ENCODE data around the gene CYBA.

The CYBA gene

GRCh38 chr16:88681084-88681680 lies 30.3 kb upstream of the CYBA start:
- peak; percentile 91 for DNase-seq (ENCODE audit: low read depth)
- peak overlapping the region; percentile 39 for H3K4me3 ChIP-seq (ENCODE audit: low read depth, low read length)
- TF ChIP-seq, protein P1, sequence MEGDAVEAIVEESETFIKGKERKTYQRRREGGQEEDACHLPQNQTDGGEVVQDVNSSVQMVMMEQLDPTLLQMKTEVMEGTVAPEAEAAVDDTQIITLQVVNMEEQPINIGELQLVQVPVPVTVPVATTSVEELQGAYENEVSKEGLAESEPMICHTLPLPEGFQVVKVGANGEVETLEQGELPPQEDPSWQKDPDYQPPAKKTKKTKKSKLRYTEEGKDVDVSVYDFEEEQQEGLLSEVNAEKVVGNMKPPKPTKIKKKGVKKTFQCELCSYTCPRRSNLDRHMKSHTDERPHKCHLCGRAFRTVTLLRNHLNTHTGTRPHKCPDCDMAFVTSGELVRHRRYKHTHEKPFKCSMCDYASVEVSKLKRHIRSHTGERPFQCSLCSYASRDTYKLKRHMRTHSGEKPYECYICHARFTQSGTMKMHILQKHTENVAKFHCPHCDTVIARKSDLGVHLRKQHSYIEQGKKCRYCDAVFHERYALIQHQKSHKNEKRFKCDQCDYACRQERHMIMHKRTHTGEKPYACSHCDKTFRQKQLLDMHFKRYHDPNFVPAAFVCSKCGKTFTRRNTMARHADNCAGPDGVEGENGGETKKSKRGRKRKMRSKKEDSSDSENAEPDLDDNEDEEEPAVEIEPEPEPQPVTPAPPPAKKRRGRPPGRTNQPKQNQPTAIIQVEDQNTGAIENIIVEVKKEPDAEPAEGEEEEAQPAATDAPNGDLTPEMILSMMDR (IDR thresholded peaks at IDR 0.05; ENCODE audit: insufficient read depth, low read depth, low read length, missing control alignments) = peak; percentile 75

GRCh38 chr16:88680554-88681083 lies 29.8 kb upstream of the CYBA start:
- TF ChIP-seq, protein P1 (IDR thresholded peaks at IDR 0.05; ENCODE audit: insufficient read depth, low read depth, low read length, missing control alignments) = no peak
- peak overlapping the region; percentile 39 for H3K4me3 ChIP-seq (ENCODE audit: low read depth, low read length)
- DNase-seq (ENCODE audit: low read depth) = no peak

DNA sequence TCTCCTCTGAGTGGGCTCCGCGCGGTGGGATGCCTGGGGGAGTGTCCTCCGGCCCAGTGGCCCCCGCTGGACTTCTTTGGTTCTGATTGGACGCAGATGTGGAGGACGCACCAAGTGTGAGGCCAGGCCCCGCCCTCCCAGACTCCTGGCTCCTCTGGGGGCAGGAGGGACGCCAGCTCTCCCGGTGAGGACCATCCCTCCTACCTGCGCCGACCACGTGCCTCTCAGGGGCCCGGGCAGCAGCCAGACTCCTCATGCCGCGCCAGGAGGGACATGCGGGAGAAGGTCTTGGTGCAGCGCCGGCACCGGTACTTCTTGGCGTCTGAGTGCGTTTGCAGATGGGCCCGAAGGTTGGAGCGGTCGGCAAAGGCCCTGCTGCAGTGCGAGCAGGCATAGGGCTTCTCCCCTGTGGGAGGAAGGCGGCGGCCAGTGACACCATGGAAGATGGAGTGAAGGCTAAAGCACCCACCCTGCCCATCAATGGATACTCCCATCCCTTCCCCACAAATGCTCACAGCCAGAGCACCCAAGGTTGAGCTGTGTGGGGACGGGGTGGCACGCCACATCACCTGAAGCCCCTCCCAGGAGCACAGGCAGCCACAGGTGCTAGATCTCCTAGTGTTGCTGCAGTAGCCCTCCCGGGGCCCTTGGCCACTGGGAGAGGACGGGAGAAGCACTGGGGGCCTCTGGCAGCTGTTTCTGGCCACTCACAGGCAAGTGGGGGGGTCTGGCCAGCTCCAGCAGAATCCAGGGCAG lies 27.5 kb upstream of the CYBA start:
- TF ChIP-seq, protein P1 (IDR thresholded peaks at IDR 0.05; ENCODE audit: insufficient read depth, low read depth, low read length, missing control alignments) = no peak
- no peak overlapping the region for H3K4me3 ChIP-seq (ENCODE audit: low read depth, low read length)
- no peak for DNase-seq (ENCODE audit: low read depth)

DNA sequence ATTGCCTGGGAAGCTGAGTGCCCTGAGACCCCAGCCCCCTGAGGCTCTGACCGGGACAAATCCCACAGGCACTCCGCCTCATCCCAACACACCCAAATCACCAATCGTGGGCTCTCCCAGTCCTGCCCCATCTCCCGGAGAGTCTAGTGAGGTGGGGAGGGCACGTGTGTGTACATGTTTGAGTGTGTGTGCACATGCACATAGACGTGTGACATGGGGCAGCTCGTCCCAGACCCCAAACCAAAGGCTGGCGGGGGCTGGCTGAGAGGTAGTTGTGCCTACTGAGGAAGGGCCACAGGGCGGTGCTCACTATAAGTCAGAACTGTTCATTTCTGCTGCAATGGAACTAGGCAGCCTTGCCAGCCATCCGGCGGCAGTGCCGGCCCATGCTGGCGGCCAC lies 26.9 kb upstream of the CYBA start:
- no peak for DNase-seq (ENCODE audit: low read depth)
- H3K4me3 ChIP-seq (ENCODE audit: low read depth, low read length) = no peak overlapping the region
- TF ChIP-seq, protein P1 (IDR thresholded peaks at IDR 0.05; ENCODE audit: insufficient read depth, low read depth, low read length, missing control alignments) = no peak

- TF ChIP-seq, protein P1 (IDR thresholded peaks at IDR 0.05; ENCODE audit: insufficient read depth, low read depth, low read length, missing control alignments) = no peak
- no peak for DNase-seq (ENCODE audit: low read depth)
- H3K4me3 ChIP-seq (ENCODE audit: low read depth, low read length) = no peak overlapping the region
Observed at GRCh38 chr16:88676502-88677242, 25.8 kb upstream of the CYBA start.

DNA sequence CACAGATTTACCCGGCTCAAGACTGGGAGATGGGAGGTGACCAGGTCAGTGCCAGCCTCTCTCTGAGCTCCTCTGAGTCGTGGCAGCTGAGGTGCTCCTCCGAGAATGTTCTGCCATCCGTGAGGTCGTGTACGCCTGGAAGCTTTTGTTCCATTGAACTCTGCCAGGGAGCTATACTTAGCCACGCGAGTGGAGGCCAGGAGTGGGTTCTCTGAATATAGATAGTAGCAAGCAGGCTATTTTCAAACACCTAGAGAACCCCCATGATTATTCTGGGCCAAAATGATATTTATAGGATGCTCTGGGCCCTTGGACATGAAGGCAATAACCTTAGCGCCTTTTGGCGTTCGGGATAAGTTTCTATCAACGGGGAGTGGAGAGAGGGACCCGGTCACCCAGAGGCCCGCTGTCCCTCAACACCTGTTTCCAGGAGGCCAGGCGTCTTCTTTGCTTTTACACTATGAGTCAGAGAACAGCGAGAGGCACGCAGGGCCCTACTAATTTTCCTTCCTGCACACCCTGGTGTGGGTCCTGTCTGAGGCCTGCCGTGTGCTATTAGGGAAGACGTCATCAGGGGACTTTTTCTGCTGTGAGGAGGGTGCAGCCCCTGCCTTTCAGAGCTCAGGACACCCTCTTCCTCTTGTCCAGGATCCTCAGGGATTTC lies 23.0 kb upstream of the CYBA start:
- TF ChIP-seq, protein P1 (IDR thresholded peaks at IDR 0.05; ENCODE audit: insufficient read depth, low read depth, low read length, missing control alignments) = no peak
- H3K4me3 ChIP-seq (ENCODE audit: low read depth, low read length) = no peak overlapping the region
- DNase-seq (ENCODE audit: low read depth) = peak; percentile 68

Data from GM12865 (cell line).